Vagina (tissue), 2 donors: ENCODE data around the gene INPP4B.

Source experiments
- CTCF ChIP-seq, 3 experiments: fragments of 450-650 bp in 2 of 3; fragments of 200-600 bp in 1 of 3; sonication (generic) in 1 of 3; IDR thresholded peaks; one replicate each; pipeline ENCODE4 v1.5.1; 2017 to 2019; ENCODE audit warnings: antibody characterized with exemption in 3 of 3, mild to moderate bottlenecking in 2 of 3, moderate library complexity in 2 of 3
- POLR2A ChIP-seq, 2 donors: fragments of 450-650 bp; IDR thresholded peaks; one replicate each; pipeline ENCODE4 v1.6.1; 2017; ENCODE audit warnings: antibody characterized with exemption in 2 of 2, mild to moderate bottlenecking in 2 of 2, moderate library complexity in 2 of 2

- TF ChIP-seq CTCF (IDR thresholded peaks at IDR 0.05), result no peak
- TF ChIP-seq POLR2A (IDR thresholded peaks at IDR 0.05), result no peak
Observed at GRCh38 chr4:142696334-142697122, 149.6 kb downstream of the INPP4B start.
